SK-N-SH (cell line): ENCODE measurements around the gene PRKCA. TPM values are rescaled to one million over a fixed set of nuclear protein-coding genes. Genes with fewer than 3 reads are reported as not detected.

Experiments used
- CTCF ChIA-PET: fragments of 300-600, 350-600 bp; formaldehyde crosslinking; extraction: SDS; loops from one replicate; lab custom pipeline; 2021; lab: Yijun Ruan, JAX
- POLR2A ChIA-PET: fragments of 350-600 bp; sonication (Branson Sonifier 250); formaldehyde crosslinking; extraction: SDS; loops from one replicate; lab custom pipeline; 2020; ENCODE audit warnings: antibody characterized with exemption, inconsistent platforms; lab: Yijun Ruan, JAX
- DNase-seq: peaks from one replicate; pipeline ENCODE4 v3.0.0; 2012
- H2AFZ ChIP-seq: fragments of 200-600 bp; sonication (generic); 2 replicates; pipeline ENCODE4 v1.8.1; 2016; ENCODE audit warnings: antibody characterized with exemption, mild to moderate bottlenecking, low read depth
- H3F3A ChIP-seq: fragments of 200-600 bp; sonication (generic); replicated peaks from 2 replicates; pipeline ENCODE3; 2016; ENCODE audit warnings: antibody characterized with exemption, mild to moderate bottlenecking; ENCODE audit not compliant: insufficient read depth
- H3K27ac ChIP-seq, 2 experiments: fragments of 200-500 bp in 1 of 2; fragments of 200-600 bp in 1 of 2; sonication (Bioruptor generic) in 1 of 2; sonication (generic), shearing (Covaris generic) in 1 of 2; 2 replicates each; pipeline versions ENCODE4 v1.5.1 to v1.6.1; 2014 to 2016; ENCODE audit warnings: low read depth in 2 of 2, inconsistent platforms in 1 of 2, low read length in 1 of 2, mild to moderate bottlenecking in 1 of 2, mixed read lengths in 1 of 2
- H3K27me3 ChIP-seq: fragments of 200-600 bp; sonication (generic), shearing (Covaris generic); 2 replicates; pipeline ENCODE4 v1.6.1; 2016; ENCODE audit warnings: mixed run types; ENCODE audit not compliant: insufficient read depth
- H3K36me3 ChIP-seq, 2 experiments: fragments of 200-500 bp in 1 of 2; fragments of 200-600 bp in 1 of 2; sonication (Bioruptor generic) in 1 of 2; sonication (generic) in 1 of 2; replicated peaks in 1 of 2; 2 replicates each; pipeline versions ENCODE3 to v1.5.1; 2014 to 2016; ENCODE audit warnings: low read length in 1 of 2, mild to moderate bottlenecking in 1 of 2; ENCODE audit not compliant: insufficient read depth in 2 of 2, control insufficient read depth in 1 of 2
- H3K4me1 ChIP-seq, 2 experiments: fragments of 200-500 bp in 1 of 2; fragments of 200-600 bp in 1 of 2; sonication (Bioruptor generic) in 1 of 2; sonication (generic), shearing (Covaris generic) in 1 of 2; 2 replicates each; pipeline versions ENCODE4 v1.5.1 to v1.6.1; 2014 to 2016; ENCODE audit warnings: low read depth in 1 of 2, low read length in 1 of 2, mixed run types in 1 of 2; ENCODE audit not compliant: insufficient read depth in 2 of 2, control insufficient read depth in 1 of 2
- H3K4me2 ChIP-seq: fragments of 200-600 bp; sonication (generic), shearing (Covaris generic); 2 replicates; pipeline ENCODE4 v1.6.1; 2017; ENCODE audit warnings: mixed run types
- H3K4me3 ChIP-seq, 2 experiments: fragments of 200-500 bp in 1 of 2; fragments of 200-600 bp in 1 of 2; sonication (Bioruptor generic) in 1 of 2; sonication (generic), shearing (Covaris generic) in 1 of 2; 2 replicates each; pipeline versions ENCODE4 v1.5.1 to v1.8.1; 2014 to 2016; ENCODE audit warnings: low read depth in 2 of 2, inconsistent platforms in 1 of 2, low read length in 1 of 2, mild to moderate bottlenecking in 1 of 2, mixed read lengths in 1 of 2, moderate library complexity in 1 of 2
- H3K79me2 ChIP-seq: fragments of 200-600 bp; sonication (generic); 2 replicates; pipeline ENCODE4 v1.8.1; 2017; ENCODE audit warnings: mild to moderate bottlenecking; ENCODE audit not compliant: insufficient read depth
- H3K9ac ChIP-seq: fragments of 200-600 bp; sonication (generic); 2 replicates; pipeline ENCODE4 v1.6.1; 2017; ENCODE audit warnings: mixed run types
- H3K9me2 ChIP-seq: fragments of 200-600 bp; sonication (generic); 2 replicates; pipeline ENCODE4 v1.6.1; 2017; ENCODE audit warnings: mixed run types
- H3K9me3 ChIP-seq: fragments of 200-600 bp; sonication (generic); 2 replicates; pipeline ENCODE4 v1.6.1; 2017; ENCODE audit warnings: mixed run types, mild to moderate bottlenecking, moderate library complexity
- H4K20me1 ChIP-seq: fragments of 200-600 bp; sonication (generic); 2 replicates; pipeline ENCODE4 v1.6.1; 2017; ENCODE audit warnings: mild to moderate bottlenecking, mixed run types; ENCODE audit not compliant: insufficient read depth
- EP300 ChIP-seq, 2 experiments: IDR thresholded peaks; 2 replicates each; pipeline versions ENCODE4 v1.4.0 to v1.6.1; 2012; ENCODE audit warnings: borderline replicate concordance in 1 of 2, low read depth in 1 of 2, low read length in 1 of 2
- FOXJ3 ChIP-seq: sonication (generic); formaldehyde crosslinking; IDR thresholded peaks from 2 replicates; pipeline ENCODE4 v1.5.1; 2020; ENCODE audit warnings: mild to moderate bottlenecking, missing genetic modification reagents
- FOXM1 ChIP-seq: IDR thresholded peaks from 2 replicates; pipeline ENCODE4 v1.4.0; 2012; ENCODE audit warnings: low read depth, mild to moderate bottlenecking
- MXI1 ChIP-seq: IDR thresholded peaks from 2 replicates; pipeline ENCODE4 v1.6.1; 2012; ENCODE audit warnings: mild to moderate bottlenecking, low read depth, low read length, improper control_type of control experiment
- NRF1 ChIP-seq: IDR thresholded peaks from 2 replicates; pipeline ENCODE4 v1.6.1; 2012; ENCODE audit warnings: low read depth, mild to moderate bottlenecking, low read length
- POLR2AphosphoS5 ChIP-seq: IDR thresholded peaks from 2 replicates; pipeline ENCODE4 v1.6.1; 2012; ENCODE audit warnings: low read depth, low read length
- RFX5 ChIP-seq: IDR thresholded peaks from 2 replicates; pipeline ENCODE4 v1.6.1; 2012; ENCODE audit warnings: mild to moderate bottlenecking, improper control_type of control experiment, low read length
- TAF1 ChIP-seq: IDR thresholded peaks from 2 replicates; pipeline ENCODE4 v1.6.1; 2012; ENCODE audit warnings: low read depth, mild to moderate bottlenecking, low read length, moderate library complexity, borderline replicate concordance
- TCF12 ChIP-seq: IDR thresholded peaks from 2 replicates; pipeline ENCODE4 v1.4.0; 2012
- WGBS: methylation state at CpG from one replicate; pipeline ENCODE4 v1.1.6; 2017; ENCODE audit warnings: low lambda C conversion rate; 5-methylcytosine and 5-hydroxymethylcytosine counted together
- polyA plus RNA-seq, 3 experiments: library from polyadenylated mRNA; depleted of rRNA; stranded (reverse); fragments of >200 nt; gene quantifications; 2 replicates each; pipeline ENCODE4 v1.2.3, GENCODE V29; 2012
- TF ChIP-seq, protein P1 (sequence below): IDR thresholded peaks from 2 replicates; pipeline ENCODE4 v1.6.1; 2012; ENCODE audit warnings: mild to moderate bottlenecking, low read depth, low read length, moderate library complexity
- TF ChIP-seq, protein P2 (sequence below): fragments of 200-600 bp; sonication (generic); IDR thresholded peaks from 2 replicates; pipeline ENCODE4 v1.6.1; 2017; ENCODE audit warnings: antibody characterized with exemption, mild to moderate bottlenecking, moderate library complexity
- TF ChIP-seq, protein P3 (sequence below): IDR thresholded peaks from 2 replicates; pipeline ENCODE4 v1.4.0; 2012; ENCODE audit warnings: low read depth, borderline replicate concordance
- TF ChIP-seq, protein P4 (sequence below): IDR thresholded peaks from 2 replicates; pipeline ENCODE4 v1.4.0; 2012; ENCODE audit warnings: low read depth

PRKCA gene
- polyA plus RNA-seq, 1 of the 3 experiments (the other 2 are of a cell fraction) = 108 TPM

DNA sequence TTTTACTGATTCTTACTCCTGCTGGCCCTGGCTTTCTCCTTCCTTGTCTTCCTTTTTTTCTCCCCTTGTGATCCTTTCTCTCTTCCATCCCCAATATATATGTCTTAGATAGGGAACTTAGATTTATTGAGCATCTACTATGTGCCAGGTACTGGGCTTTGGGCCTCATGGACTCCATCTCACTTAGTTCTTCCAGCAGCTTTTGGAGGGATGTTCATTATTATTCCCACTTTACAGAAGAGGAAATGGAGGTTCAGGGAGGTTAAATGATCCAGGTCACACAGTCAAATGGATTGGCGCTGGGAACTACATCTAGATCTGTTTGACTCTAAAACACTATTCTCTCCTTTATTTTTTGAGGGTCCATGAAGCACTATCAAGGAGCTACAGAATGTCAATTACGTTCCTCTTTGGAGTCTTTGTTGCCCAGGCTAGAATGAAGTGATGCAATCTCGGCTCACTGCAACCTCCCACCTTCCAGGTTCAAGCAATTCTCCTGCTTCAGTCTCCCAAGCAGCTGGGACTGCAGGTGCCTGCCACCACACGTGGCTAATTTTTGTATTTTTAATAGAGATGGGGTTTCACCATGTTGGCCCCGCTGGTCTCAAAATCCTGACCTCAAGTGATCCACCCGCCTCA lies 19.0 kb upstream of the PRKCA start:
- CTCF ChIA-PET = interaction anchor here (1.3 kb wide), 1 partner anchor 9 kb away, joined by 4 read pairs; no protein-coding TSS in a partner anchor
- no peaks in the 10 kb centered on the region for H3K9me2 ChIP-seq
- H2AFZ ChIP-seq = no peak overlapping the region
- WGBS = 92% methylated on average over 6 of the region's 6 CpGs
- H3K9ac ChIP-seq = no peak overlapping the region
- TF ChIP-seq FOXM1 (no peak), POLR2AphosphoS5 (no peak), MXI1 (no peak), TAF1 (no peak), NRF1 (no peak), TCF12 (no peak), FOXJ3 (no peak), EP300 (IDR thresholded peaks at IDR 0.05; ENCODE audit: borderline replicate concordance in 1 of 2, low read depth in 1 of 2, low read length in 1 of 2) (no peak), RFX5 (no peak)
- TF ChIP-seq, protein P1, sequence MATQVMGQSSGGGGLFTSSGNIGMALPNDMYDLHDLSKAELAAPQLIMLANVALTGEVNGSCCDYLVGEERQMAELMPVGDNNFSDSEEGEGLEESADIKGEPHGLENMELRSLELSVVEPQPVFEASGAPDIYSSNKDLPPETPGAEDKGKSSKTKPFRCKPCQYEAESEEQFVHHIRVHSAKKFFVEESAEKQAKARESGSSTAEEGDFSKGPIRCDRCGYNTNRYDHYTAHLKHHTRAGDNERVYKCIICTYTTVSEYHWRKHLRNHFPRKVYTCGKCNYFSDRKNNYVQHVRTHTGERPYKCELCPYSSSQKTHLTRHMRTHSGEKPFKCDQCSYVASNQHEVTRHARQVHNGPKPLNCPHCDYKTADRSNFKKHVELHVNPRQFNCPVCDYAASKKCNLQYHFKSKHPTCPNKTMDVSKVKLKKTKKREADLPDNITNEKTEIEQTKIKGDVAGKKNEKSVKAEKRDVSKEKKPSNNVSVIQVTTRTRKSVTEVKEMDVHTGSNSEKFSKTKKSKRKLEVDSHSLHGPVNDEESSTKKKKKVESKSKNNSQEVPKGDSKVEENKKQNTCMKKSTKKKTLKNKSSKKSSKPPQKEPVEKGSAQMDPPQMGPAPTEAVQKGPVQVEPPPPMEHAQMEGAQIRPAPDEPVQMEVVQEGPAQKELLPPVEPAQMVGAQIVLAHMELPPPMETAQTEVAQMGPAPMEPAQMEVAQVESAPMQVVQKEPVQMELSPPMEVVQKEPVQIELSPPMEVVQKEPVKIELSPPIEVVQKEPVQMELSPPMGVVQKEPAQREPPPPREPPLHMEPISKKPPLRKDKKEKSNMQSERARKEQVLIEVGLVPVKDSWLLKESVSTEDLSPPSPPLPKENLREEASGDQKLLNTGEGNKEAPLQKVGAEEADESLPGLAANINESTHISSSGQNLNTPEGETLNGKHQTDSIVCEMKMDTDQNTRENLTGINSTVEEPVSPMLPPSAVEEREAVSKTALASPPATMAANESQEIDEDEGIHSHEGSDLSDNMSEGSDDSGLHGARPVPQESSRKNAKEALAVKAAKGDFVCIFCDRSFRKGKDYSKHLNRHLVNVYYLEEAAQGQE = no peak
- TF ChIP-seq, protein P2, sequence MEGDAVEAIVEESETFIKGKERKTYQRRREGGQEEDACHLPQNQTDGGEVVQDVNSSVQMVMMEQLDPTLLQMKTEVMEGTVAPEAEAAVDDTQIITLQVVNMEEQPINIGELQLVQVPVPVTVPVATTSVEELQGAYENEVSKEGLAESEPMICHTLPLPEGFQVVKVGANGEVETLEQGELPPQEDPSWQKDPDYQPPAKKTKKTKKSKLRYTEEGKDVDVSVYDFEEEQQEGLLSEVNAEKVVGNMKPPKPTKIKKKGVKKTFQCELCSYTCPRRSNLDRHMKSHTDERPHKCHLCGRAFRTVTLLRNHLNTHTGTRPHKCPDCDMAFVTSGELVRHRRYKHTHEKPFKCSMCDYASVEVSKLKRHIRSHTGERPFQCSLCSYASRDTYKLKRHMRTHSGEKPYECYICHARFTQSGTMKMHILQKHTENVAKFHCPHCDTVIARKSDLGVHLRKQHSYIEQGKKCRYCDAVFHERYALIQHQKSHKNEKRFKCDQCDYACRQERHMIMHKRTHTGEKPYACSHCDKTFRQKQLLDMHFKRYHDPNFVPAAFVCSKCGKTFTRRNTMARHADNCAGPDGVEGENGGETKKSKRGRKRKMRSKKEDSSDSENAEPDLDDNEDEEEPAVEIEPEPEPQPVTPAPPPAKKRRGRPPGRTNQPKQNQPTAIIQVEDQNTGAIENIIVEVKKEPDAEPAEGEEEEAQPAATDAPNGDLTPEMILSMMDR = no peak
- TF ChIP-seq, protein P3, sequence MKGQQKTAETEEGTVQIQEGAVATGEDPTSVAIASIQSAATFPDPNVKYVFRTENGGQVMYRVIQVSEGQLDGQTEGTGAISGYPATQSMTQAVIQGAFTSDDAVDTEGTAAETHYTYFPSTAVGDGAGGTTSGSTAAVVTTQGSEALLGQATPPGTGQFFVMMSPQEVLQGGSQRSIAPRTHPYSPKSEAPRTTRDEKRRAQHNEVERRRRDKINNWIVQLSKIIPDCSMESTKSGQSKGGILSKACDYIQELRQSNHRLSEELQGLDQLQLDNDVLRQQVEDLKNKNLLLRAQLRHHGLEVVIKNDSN = no peak
- TF ChIP-seq, protein P4, sequence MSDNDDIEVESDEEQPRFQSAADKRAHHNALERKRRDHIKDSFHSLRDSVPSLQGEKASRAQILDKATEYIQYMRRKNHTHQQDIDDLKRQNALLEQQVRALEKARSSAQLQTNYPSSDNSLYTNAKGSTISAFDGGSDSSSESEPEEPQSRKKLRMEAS = no peak
- H4K20me1 ChIP-seq = no peaks in the 10 kb centered on the region
- peaks cover 4% of the 10 kb centered on the region for H3F3A ChIP-seq
- H3K27ac ChIP-seq = no peak overlapping the region
- H3K36me3 ChIP-seq = no peaks in the 10 kb centered on the region
- no peaks in the 10 kb centered on the region; a peak in 1 of 4 replicates for H3K4me1 ChIP-seq
- H3K79me2 ChIP-seq = no peaks in the 10 kb centered on the region
- H3K4me2 ChIP-seq = no peak overlapping the region
- H3K4me3 ChIP-seq = no peak overlapping the region
- no peaks in the 10 kb centered on the region for H3K27me3 ChIP-seq
- H3K9me3 ChIP-seq = no peaks in the 10 kb centered on the region
- no peak for DNase-seq
- POLR2A ChIA-PET = no interaction called here
